Left lung (tissue), 10 donors: Measurements from ENCODE around the gene OR2L3. TPM values are rescaled to one million over a fixed set of nuclear protein-coding genes. Genes with fewer than 3 reads are reported as not detected.

Source experiments
- ATAC-seq: fragments of 200-7000 bp; cut with Tn5 transposase; one replicate; pipeline ENCODE4 v1.9.1; 2020; ENCODE audit warnings: moderate library complexity
- DNase-seq, 4 donors: peaks; one replicate each; pipeline ENCODE4 v3.0.0-alpha.2; 2013 to 2020
- H3K27ac ChIP-seq, 2 donors: fragments of 200-600 bp; sonication (generic) in 1 of 2; one replicate each; pipeline versions ENCODE4 v1.5.0 to v1.8.0; 2020 to 2021
- H3K27me3 ChIP-seq, 2 donors: fragments of 200-600 bp; sonication (generic) in 1 of 2; one replicate each; pipeline versions ENCODE4 v1.5.0 to v1.8.0; 2020 to 2021
- H3K36me3 ChIP-seq, 2 donors: fragments of 200-600 bp; sonication (generic) in 1 of 2; one replicate each; pipeline versions ENCODE4 v1.5.0 to v1.8.0; 2020 to 2021
- H3K4me1 ChIP-seq, 2 donors: fragments of 200-600 bp; one replicate each; pipeline ENCODE4 v1.8.0; 2021
- H3K4me3 ChIP-seq, 2 donors: fragments of 200-600 bp; sonication (generic) in 1 of 2; one replicate each; pipeline versions ENCODE4 v1.5.0 to v1.8.0; 2020 to 2021; ENCODE audit warnings: mild to moderate bottlenecking in 1 of 2
- H3K9me3 ChIP-seq, 2 donors: fragments of 200-600 bp; sonication (generic) in 1 of 2; one replicate each; pipeline versions ENCODE4 v1.5.0 to v1.8.0; 2020 to 2021
- intact Hi-C, 2 donors: fragments of 100-400 bp; cut with DNase I; formaldehyde crosslinking; loops; one replicate each; pipeline versions ENCODE4 v1.11.2 to v1.14.2; 2022
- polyA plus RNA-seq, 6 donors: library from polyadenylated mRNA; unstranded; fragments of 120-200 nt; gene quantifications; one replicate each; pipeline ENCODE4 v1.2.1, GENCODE V29; 2013; ENCODE audit not compliant: insufficient read length in 6 of 6
- total RNA-seq, 2 donors: library from RNA; stranded (reverse); fragmentation: NEBNext Ultra II Directional; extraction: Animal tissue kit (Norgen Biotek cat#: 25700); gene quantifications; one replicate each; pipeline ENCODE4 v1.2.1, GENCODE V29; 2021
- TF ChIP-seq, protein P1 (sequence below), 2 donors: fragments of 200-600 bp; sonication (generic) in 1 of 2; IDR thresholded peaks; one replicate each; pipeline versions ENCODE4 v1.5.0 to v1.8.0; 2021; ENCODE audit warnings: antibody characterized with exemption in 2 of 2
- donor health status: DM: no; HTN: yes; CAD: no.
- donor health status: DM: no; HTN: no; CAD: no.

The OR2L3 gene
- total and polyA plus RNA-seq, 8 donors: not detected

DNA sequence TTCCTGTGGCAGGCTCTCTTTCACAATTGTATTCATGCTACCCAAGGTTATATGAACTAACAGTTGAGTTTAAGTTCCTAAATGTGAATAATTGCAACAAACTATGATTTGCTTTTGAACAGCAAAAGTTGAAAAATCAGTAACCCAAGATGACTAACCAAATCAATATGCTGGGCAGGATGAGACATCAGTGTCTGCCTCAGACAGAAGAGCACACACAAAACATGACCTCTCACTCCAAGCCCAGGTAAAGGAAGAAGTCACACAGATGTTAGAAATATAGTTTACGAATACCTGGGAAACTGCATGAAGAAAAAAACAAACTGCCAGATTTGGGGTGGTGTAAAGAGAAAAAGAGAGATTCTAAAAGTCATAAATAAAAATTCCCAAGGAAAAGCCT, 51.9 kb downstream of the OR2L3 start:
- H3K4me1 ChIP-seq: no peaks in the 10 kb centered on the region
- no peak overlapping the region for H3K4me3 ChIP-seq
- H3K36me3 ChIP-seq: no peaks in the 10 kb centered on the region

DNA sequence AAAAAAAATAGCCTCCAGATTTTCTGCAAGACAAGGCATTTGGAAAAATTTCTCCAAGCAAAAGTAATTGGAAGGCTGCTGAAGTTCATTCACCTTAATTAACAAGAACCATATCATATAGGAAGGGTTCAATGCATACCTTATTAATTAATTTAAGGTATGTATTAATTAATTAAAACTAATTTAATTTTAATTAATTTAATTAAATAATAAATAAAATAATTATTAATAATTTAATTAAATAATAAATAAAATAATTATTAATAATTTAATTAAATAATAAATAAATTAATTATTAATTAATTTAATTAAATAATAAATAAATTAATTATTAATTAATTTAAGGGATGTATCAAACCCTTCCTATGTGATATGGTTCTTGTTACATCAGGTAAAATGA, 56.2 kb downstream of the OR2L3 start:
- intact Hi-C loops: no loop called here
- Histone ChIP-seq H3K36me3 (no peaks in the 10 kb centered on the region), H3K4me3 (no peak overlapping the region), H3K27me3 (no peaks in the 10 kb centered on the region), H3K9me3 (peaks cover 0 to 22% of the 10 kb centered on the region in 2 donors), H3K4me1 (no peaks in the 10 kb centered on the region), H3K27ac (no peak overlapping the region)
- ATAC-seq: no peak
- DNase-seq: no peak
- TF ChIP-seq, protein P1, sequence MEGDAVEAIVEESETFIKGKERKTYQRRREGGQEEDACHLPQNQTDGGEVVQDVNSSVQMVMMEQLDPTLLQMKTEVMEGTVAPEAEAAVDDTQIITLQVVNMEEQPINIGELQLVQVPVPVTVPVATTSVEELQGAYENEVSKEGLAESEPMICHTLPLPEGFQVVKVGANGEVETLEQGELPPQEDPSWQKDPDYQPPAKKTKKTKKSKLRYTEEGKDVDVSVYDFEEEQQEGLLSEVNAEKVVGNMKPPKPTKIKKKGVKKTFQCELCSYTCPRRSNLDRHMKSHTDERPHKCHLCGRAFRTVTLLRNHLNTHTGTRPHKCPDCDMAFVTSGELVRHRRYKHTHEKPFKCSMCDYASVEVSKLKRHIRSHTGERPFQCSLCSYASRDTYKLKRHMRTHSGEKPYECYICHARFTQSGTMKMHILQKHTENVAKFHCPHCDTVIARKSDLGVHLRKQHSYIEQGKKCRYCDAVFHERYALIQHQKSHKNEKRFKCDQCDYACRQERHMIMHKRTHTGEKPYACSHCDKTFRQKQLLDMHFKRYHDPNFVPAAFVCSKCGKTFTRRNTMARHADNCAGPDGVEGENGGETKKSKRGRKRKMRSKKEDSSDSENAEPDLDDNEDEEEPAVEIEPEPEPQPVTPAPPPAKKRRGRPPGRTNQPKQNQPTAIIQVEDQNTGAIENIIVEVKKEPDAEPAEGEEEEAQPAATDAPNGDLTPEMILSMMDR (IDR thresholded peaks at IDR 0.05): no peak

More for the DNA sequence above, 51.9 kb downstream of the OR2L3 start:
- Histone ChIP-seq H3K27ac (no peak overlapping the region), H3K27me3 (no peaks in the 10 kb centered on the region), H3K9me3 (no peaks in the 10 kb centered on the region)
- DNase-seq (no peak), ATAC-seq (no peak)
- TF ChIP-seq, protein P1 (IDR thresholded peaks at IDR 0.05): no peak
- intact Hi-C loops: no loop called here

DNA sequence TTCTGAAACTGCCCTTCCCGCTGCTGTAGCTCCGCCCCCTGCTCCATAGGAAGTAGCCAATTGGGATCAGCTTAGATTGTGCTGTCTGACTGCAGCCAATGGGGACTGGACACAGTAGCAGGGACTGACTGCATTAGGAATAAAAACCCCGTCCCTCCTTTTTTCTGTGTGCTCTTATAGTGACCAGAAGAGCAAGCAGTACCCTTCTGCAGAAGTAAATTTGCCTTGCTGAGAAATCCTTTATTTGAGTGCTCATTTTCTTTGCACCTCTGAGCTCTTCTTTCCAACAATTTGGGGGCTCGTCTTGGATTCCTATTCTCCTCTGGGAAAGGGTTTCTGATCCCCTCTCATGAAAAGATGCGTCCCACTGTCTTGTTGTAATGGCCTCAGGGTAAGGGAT, 64.5 kb downstream of the OR2L3 start:
- intact Hi-C loops: no loop called here
- Histone ChIP-seq H3K4me1 (no peaks in the 10 kb centered on the region), H3K9me3 (peaks cover 0 to 66% of the 10 kb centered on the region in 2 donors), H3K27me3 (no peaks in the 10 kb centered on the region), H3K4me3 (no peak overlapping the region), H3K27ac (no peak overlapping the region), H3K36me3 (no peaks in the 10 kb centered on the region)
- DNase-seq: no peak
- TF ChIP-seq, protein P1 (IDR thresholded peaks at IDR 0.05): no peak
- no peak for ATAC-seq

Other genes with a start within 250 kb of the OR2L3 start
- gene OR14A16, start 222.7 kb upstream of the OR2L3 start, total RNA-seq: not detected
- not detected for gene OR14A16, start 222.7 kb upstream of the OR2L3 start, polyA plus RNA-seq
- not detected for gene OR11L1, start 204.9 kb upstream of the OR2L3 start, total RNA-seq
- not detected for gene OR11L1, start 204.9 kb upstream of the OR2L3 start, polyA plus RNA-seq
- 1 to 10 TPM; 3.8 to 4.8 TPM for gene TRIM58, start 189.6 kb upstream of the OR2L3 start, total RNA-seq
- gene TRIM58, start 189.6 kb upstream of the OR2L3 start, polyA plus RNA-seq: 1 to 10 TPM; 1.6 to 4.2 (median 3.5) TPM
- 1 to 10 TPM in 1 of 2 donors, not detected in 1; 2.1 TPM for gene OR2W3, start 151.2 kb upstream of the OR2L3 start, total RNA-seq
- under 1 TPM; 0.24 to 0.98 (median 0.44) TPM for gene OR2W3, start 151.2 kb upstream of the OR2L3 start, polyA plus RNA-seq
- not detected for gene OR2T8, start 126.6 kb upstream of the OR2L3 start, total RNA-seq
- not detected for gene OR2T8, start 126.6 kb upstream of the OR2L3 start, polyA plus RNA-seq
- not detected for gene OR2AJ1, start 121.9 kb upstream of the OR2L3 start, total RNA-seq
- gene OR2AJ1, start 121.9 kb upstream of the OR2L3 start, polyA plus RNA-seq: not detected
- gene OR2L8, start 98.0 kb upstream of the OR2L3 start, total RNA-seq: not detected
- gene OR2L8, start 98.0 kb upstream of the OR2L3 start, polyA plus RNA-seq: not detected
- gene OR2AK2, start 81.6 kb upstream of the OR2L3 start, total RNA-seq: not detected
- gene OR2AK2, start 81.6 kb upstream of the OR2L3 start, polyA plus RNA-seq: not detected
- gene OR2L5, start 33.2 kb upstream of the OR2L3 start, total RNA-seq: not detected
- not detected for gene OR2L5, start 33.2 kb upstream of the OR2L3 start, polyA plus RNA-seq
- gene OR2L2, start 16.8 kb upstream of the OR2L3 start, total RNA-seq: under 1 TPM in 1 of 2 donors, not detected in 1; 0.06 TPM
- gene OR2L2, start 16.8 kb upstream of the OR2L3 start, polyA plus RNA-seq: under 1 TPM in 5 of 6 donors, not detected in 1; 0.04 to 0.09 (median 0.07) TPM
- not detected for gene OR2L13, start 48.3 kb downstream of the OR2L3 start, total RNA-seq
- not detected for gene OR2L13, start 48.3 kb downstream of the OR2L3 start, polyA plus RNA-seq
- gene OR2M5, start 98.3 kb downstream of the OR2L3 start, total RNA-seq: not detected
- gene OR2M5, start 98.3 kb downstream of the OR2L3 start, polyA plus RNA-seq: not detected
- gene OR2M2, start 128.0 kb downstream of the OR2L3 start, total RNA-seq: not detected
- gene OR2M2, start 128.0 kb downstream of the OR2L3 start, polyA plus RNA-seq: not detected
- not detected for gene OR2M3, start 150.4 kb downstream of the OR2L3 start, total RNA-seq
- gene OR2M3, start 150.4 kb downstream of the OR2L3 start, polyA plus RNA-seq: under 1 TPM; 0.01 to 0.07 (median 0.04) TPM
- gene OR2M4, start 184.6 kb downstream of the OR2L3 start, total RNA-seq: not detected
- under 1 TPM; 0.04 to 0.12 (median 0.08) TPM for gene OR2M4, start 184.6 kb downstream of the OR2L3 start, polyA plus RNA-seq
- gene OR2T33, start 231.1 kb downstream of the OR2L3 start, total RNA-seq: not detected
- gene OR2T33, start 231.1 kb downstream of the OR2L3 start, polyA plus RNA-seq: not detected